B cell (primary cell): ENCODE results near the gene PLA2G3.

Experiments used
- CTCF ChIP-seq: fragments of 200-600 bp; IDR thresholded peaks from one replicate; pipeline ENCODE4 v1.8.0; 2022; ENCODE audit warnings: antibody characterized with exemption, mild to moderate bottlenecking
- EZH2 ChIP-seq: IDR thresholded peaks from 2 replicates; pipeline ENCODE4 v1.6.1; 2012; ENCODE audit warnings: borderline replicate concordance, low read depth, mild to moderate bottlenecking, moderate library complexity, low read length; ENCODE audit not compliant: insufficient read depth, poor library complexity, severe bottlenecking

- TF ChIP-seq CTCF (no peak), EZH2 (no peak)
Observed at GRCh38 chr22:31161386-31161785, 21.1 kb upstream of the PLA2G3 start.
